HCT116 (cell line): ENCODE results near the gene RASGRP2. TPM values are rescaled to one million over a fixed set of nuclear protein-coding genes. Genes with fewer than 3 reads are reported as not detected.

Experiments used
- ATAC-seq: fragments of 200-7000 bp; cut with Tn5 transposase; 2 replicates; pipeline ENCODE4 v1.9.1; 2020; ENCODE audit warnings: mild to moderate bottlenecking, moderate library complexity
- BruUV-seq: library from RNA; stranded (reverse); fragments of 400-500 nt; replicated peaks from 2 replicates; lab custom pipeline; 2021; lab: Mats Ljungman, UMichigan
- CTCF ChIA-PET: fragments of 300-600 bp; sonication (Branson Sonifier 250); formaldehyde crosslinking; loops from one replicate; lab custom pipeline; 2021; ENCODE audit warnings: antibody characterized with exemption; lab: Charles Lee
- POLR2A ChIA-PET: fragments of 300-600, 350-600 bp; sonication (Branson Sonifier 250); formaldehyde crosslinking; loops from one replicate; lab custom pipeline; 2021; ENCODE audit warnings: antibody characterized with exemption; lab: Charles Lee
- RAD21 ChIA-PET, 2 experiments: fragments of 300-600 bp; sonication (Branson Sonifier 250); formaldehyde crosslinking; loops; one replicate each; lab custom pipeline; 2023; ENCODE audit warnings: low total read pairs in 2 of 2; ENCODE audit not compliant: uncharacterized antibody in 2 of 2, unreplicated experiment in 2 of 2, low non-redundant PET in 1 of 2; lab: Charles Lee
- DNase-seq: peaks from one replicate; pipeline ENCODE4 v3.0.0-alpha.2; 2010; ENCODE audit warnings: low read depth, low spot score
- H2AFZ ChIP-seq: fragments of 200-600 bp; shearing (Covaris generic), sonication (generic); 2 replicates; pipeline ENCODE4 v1.6.1; 2017; ENCODE audit warnings: low read depth, mixed run types, mixed read lengths, antibody characterized with exemption, low read length; ENCODE audit not compliant: poor library complexity, severe bottlenecking
- H3K27ac ChIP-seq: 2 replicates; pipeline ENCODE4 v1.5.1; 2012; ENCODE audit warnings: low read depth, low read length
- H3K27me3 ChIP-seq: fragments of 200-600 bp; sonication (generic); 2 replicates; pipeline ENCODE4 v1.6.1; 2016; ENCODE audit warnings: mixed run types, low read length, mixed read lengths; ENCODE audit not compliant: insufficient read depth
- H3K36me3 ChIP-seq, 2 experiments: fragments of 200-500 bp in 1 of 2; fragments of 200-600 bp in 1 of 2; sonication (Bioruptor generic) in 1 of 2; sonication (generic) in 1 of 2; 2 replicates each; pipeline versions ENCODE4 v1.5.1 to v1.6.1; 2014 to 2016; ENCODE audit warnings: low read length in 2 of 2, inconsistent platforms in 1 of 2, mixed read lengths in 1 of 2, mixed run types in 1 of 2; ENCODE audit not compliant: insufficient read depth in 2 of 2, control insufficient read depth in 1 of 2
- H3K4me1 ChIP-seq, 2 experiments: fragments of 200-600 bp in 1 of 2; sonication (generic) in 1 of 2; 2 replicates each; pipeline versions ENCODE4 v1.5.1 to v1.6.1; 2012 to 2017; ENCODE audit warnings: low read length in 2 of 2, inconsistent platforms in 1 of 2, mild to moderate bottlenecking in 1 of 2, mixed read lengths in 1 of 2, mixed run types in 1 of 2, moderate library complexity in 1 of 2; ENCODE audit not compliant: insufficient read depth in 2 of 2, control insufficient read depth in 1 of 2
- H3K4me2 ChIP-seq: fragments of 200-600 bp; sonication (generic); 2 replicates; pipeline ENCODE4 v1.6.1; 2017; ENCODE audit warnings: mixed run types, low read length, mixed read lengths
- H3K4me3 ChIP-seq, 2 experiments: fragments of 200-600 bp in 1 of 2; sonication (generic) in 1 of 2; replicated peaks in 1 of 2; 2 replicates each; pipeline ENCODE4 v1.5.1; 2011 to 2016; ENCODE audit warnings: low read length in 2 of 2, control low read depth in 1 of 2, low read depth in 1 of 2, mild to moderate bottlenecking in 1 of 2, mixed read lengths in 1 of 2, mixed run types in 1 of 2
- H3K79me2 ChIP-seq: fragments of 200-600 bp; sonication (generic); 2 replicates; pipeline ENCODE4 v1.6.1; 2017; ENCODE audit warnings: mild to moderate bottlenecking, mixed run types, low read length, moderate library complexity, mixed read lengths; ENCODE audit not compliant: insufficient read depth
- H3K9ac ChIP-seq: fragments of 200-600 bp; sonication (generic); 2 replicates; pipeline ENCODE4 v1.6.1; 2016; ENCODE audit warnings: low read length, mixed read lengths
- H3K9me2 ChIP-seq: fragments of 200-600 bp; sonication (generic), shearing (Covaris generic); 2 replicates; pipeline ENCODE4 v1.6.1; 2017; ENCODE audit warnings: mixed run types, mild to moderate bottlenecking, moderate library complexity; ENCODE audit not compliant: insufficient read depth
- H3K9me3 ChIP-seq, 2 experiments: fragments of 200-500 bp in 1 of 2; fragments of 200-600 bp in 1 of 2; sonication (Bioruptor generic) in 1 of 2; sonication (generic) in 1 of 2; 2 replicates each; pipeline ENCODE4 v1.6.1; 2014 to 2017; ENCODE audit warnings: low read length in 2 of 2, mixed read lengths in 2 of 2, inconsistent platforms in 1 of 2, low read depth in 1 of 2, mild to moderate bottlenecking in 1 of 2, mixed run types in 1 of 2, moderate library complexity in 1 of 2; ENCODE audit not compliant: control insufficient read depth in 1 of 2, insufficient read depth in 1 of 2
- H4K20me1 ChIP-seq: fragments of 200-600 bp; sonication (generic), shearing (Covaris generic); 2 replicates; pipeline ENCODE4 v1.6.1; 2017; ENCODE audit warnings: mixed run types, mild to moderate bottlenecking, moderate library complexity; ENCODE audit not compliant: insufficient read depth
- CEBPB ChIP-seq: IDR thresholded peaks from 2 replicates; pipeline ENCODE4 v1.6.1; 2012; ENCODE audit warnings: low read depth
- ELF1 ChIP-seq: IDR thresholded peaks from 2 replicates; pipeline ENCODE4 v1.6.1; 2012; ENCODE audit warnings: low read depth, borderline replicate concordance
- FOSL1 ChIP-seq: IDR thresholded peaks from 2 replicates; pipeline ENCODE4 v1.6.1; 2012; ENCODE audit warnings: low read depth
- MAX ChIP-seq: IDR thresholded peaks from 2 replicates; pipeline ENCODE4 v1.6.1; 2012
- RAD21 ChIP-seq: IDR thresholded peaks from 2 replicates; pipeline ENCODE4 v1.6.1; 2012; ENCODE audit warnings: low read depth, mild to moderate bottlenecking
- REST ChIP-seq: IDR thresholded peaks from 2 replicates; pipeline ENCODE4 v1.6.1; 2012; ENCODE audit warnings: low read depth
- SIN3A ChIP-seq: IDR thresholded peaks from 2 replicates; pipeline ENCODE4 v1.6.1; 2012; ENCODE audit warnings: low read depth
- TCF7L2 ChIP-seq: IDR thresholded peaks from 2 replicates; pipeline ENCODE4 v1.7.0; 2011; ENCODE audit warnings: borderline replicate concordance, inconsistent platforms; ENCODE audit not compliant: insufficient read depth, insufficient read length; ENCODE audit errors: extremely low read depth
- ZNF274 ChIP-seq: fragments of 200-500 bp; sonication (Bioruptor generic); IDR thresholded peaks from 2 replicates; pipeline ENCODE4 v1.6.1; 2014; ENCODE audit warnings: mild to moderate bottlenecking, low read depth, low read length, inconsistent platforms
- intact Hi-C: fragments of 100-400 bp; cut with micrococcal nuclease; formaldehyde crosslinking; loops from 2 replicates; pipeline ENCODE4 v1.10.0; 2022
- total RNA-seq: library from RNA; stranded (reverse); gene quantifications from one replicate; pipeline ENCODE4 v1.2.1, GENCODE V29; 2021; ENCODE audit not compliant: unreplicated experiment
- TF ChIP-seq, protein P1 (sequence below): IDR thresholded peaks from 2 replicates; pipeline ENCODE4 v1.6.1; 2011; ENCODE audit warnings: mild to moderate bottlenecking, low read length, moderate library complexity; ENCODE audit not compliant: insufficient replicate concordance; ENCODE audit errors: extremely low read depth
- TF ChIP-seq, protein P2 (sequence below): IDR thresholded peaks from 2 replicates; pipeline ENCODE4 v1.6.1; 2012

The RASGRP2 gene
- total RNA-seq, 1 experiment from 2014 or later = 12.8 TPM

GRCh38 chr11:64753380-64754123 is 9.6 kb upstream of the RASGRP2 start:
- Histone ChIP-seq H2AFZ (no peak overlapping the region), H3K9ac (no peak overlapping the region), H3K9me2 (no peaks in the 10 kb centered on the region), H3K27ac (no peak overlapping the region), H3K36me3 (no peaks in the 10 kb centered on the region), H3K9me3 (no peaks in the 10 kb centered on the region), H3K4me1 (peaks cover 0 to 6% of the 10 kb centered on the region in 2 experiments; a peak in 1 of 4 replicates), H3K4me2 (no peak overlapping the region), H4K20me1 (no peaks in the 10 kb centered on the region), H3K27me3 (no peaks in the 10 kb centered on the region), H3K4me3 (no peak overlapping the region), H3K79me2 (no peaks in the 10 kb centered on the region)
- no peak for TF ChIP-seq CEBPB
- TF ChIP-seq, protein P1, sequence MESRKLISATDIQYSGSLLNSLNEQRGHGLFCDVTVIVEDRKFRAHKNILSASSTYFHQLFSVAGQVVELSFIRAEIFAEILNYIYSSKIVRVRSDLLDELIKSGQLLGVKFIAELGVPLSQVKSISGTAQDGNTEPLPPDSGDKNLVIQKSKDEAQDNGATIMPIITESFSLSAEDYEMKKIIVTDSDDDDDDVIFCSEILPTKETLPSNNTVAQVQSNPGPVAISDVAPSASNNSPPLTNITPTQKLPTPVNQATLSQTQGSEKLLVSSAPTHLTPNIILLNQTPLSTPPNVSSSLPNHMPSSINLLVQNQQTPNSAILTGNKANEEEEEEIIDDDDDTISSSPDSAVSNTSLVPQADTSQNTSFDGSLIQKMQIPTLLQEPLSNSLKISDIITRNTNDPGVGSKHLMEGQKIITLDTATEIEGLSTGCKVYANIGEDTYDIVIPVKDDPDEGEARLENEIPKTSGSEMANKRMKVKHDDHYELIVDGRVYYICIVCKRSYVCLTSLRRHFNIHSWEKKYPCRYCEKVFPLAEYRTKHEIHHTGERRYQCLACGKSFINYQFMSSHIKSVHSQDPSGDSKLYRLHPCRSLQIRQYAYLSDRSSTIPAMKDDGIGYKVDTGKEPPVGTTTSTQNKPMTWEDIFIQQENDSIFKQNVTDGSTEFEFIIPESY = no peak
- TF ChIP-seq, protein P2, sequence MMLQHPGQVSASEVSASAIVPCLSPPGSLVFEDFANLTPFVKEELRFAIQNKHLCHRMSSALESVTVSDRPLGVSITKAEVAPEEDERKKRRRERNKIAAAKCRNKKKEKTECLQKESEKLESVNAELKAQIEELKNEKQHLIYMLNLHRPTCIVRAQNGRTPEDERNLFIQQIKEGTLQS = no peak
- no peak for TF ChIP-seq FOSL1
- TF ChIP-seq ZNF274 = no peak
- no peak for TF ChIP-seq TCF7L2
- TF ChIP-seq ELF1 = no peak
- no peak for TF ChIP-seq MAX
- no peak for TF ChIP-seq RAD21
- no peak for TF ChIP-seq SIN3A
- TF ChIP-seq REST = no peak
- no TSS peak for BruUV-seq
- intact Hi-C loops = no loop called here
- DNase-seq = no peak
- ChIA-PET POLR2A (interaction anchor here (1.0 kb wide), 1 partner anchor 25 kb away, joined by 3 read pairs; no protein-coding TSS in a partner anchor), RAD21 (no interaction called here), CTCF (no interaction called here)
- peak; percentile 46 for ATAC-seq
